Neural cell (in vitro differentiated cells): ENCODE measurements around the gene CTAGE1.

Experiments used
- CTCF ChIP-seq: fragments of 450-650 bp; IDR thresholded peaks from 2 replicates; pipeline ENCODE4 v1.5.1; 2014; ENCODE audit warnings: antibody characterized with exemption, mild to moderate bottlenecking, moderate library complexity; ENCODE audit not compliant: poor library complexity, severe bottlenecking
- EP300 ChIP-seq: fragments of 450-650 bp; conservative IDR thresholded peaks from 2 replicates; pipeline ENCODE4 v1.6.1; 2014; ENCODE audit warnings: antibody characterized with exemption, mild to moderate bottlenecking, moderate library complexity; ENCODE audit not compliant: poor library complexity, severe bottlenecking
- EZH2 ChIP-seq: fragments of 200-600, 300-800 bp; shearing (Covaris generic), sonication (generic); IDR thresholded peaks from 2 replicates; pipeline ENCODE4 v1.6.1; 2014; ENCODE audit warnings: antibody characterized with exemption, low read length, borderline replicate concordance, mild to moderate bottlenecking; ENCODE audit not compliant: insufficient read depth, poor library complexity, severe bottlenecking
- POLR2AphosphoS5 ChIP-seq: IDR thresholded peaks from 2 replicates; pipeline ENCODE4 v1.6.1; 2012
- RAD21 ChIP-seq: fragments of 450-650 bp; conservative IDR thresholded peaks from 2 replicates; pipeline ENCODE4 v1.6.1; 2014; ENCODE audit warnings: antibody characterized with exemption, mild to moderate bottlenecking, moderate library complexity
- TAF1 ChIP-seq: IDR thresholded peaks from 2 replicates; pipeline ENCODE4 v1.6.1; 2012; ENCODE audit warnings: low read depth

DNA sequence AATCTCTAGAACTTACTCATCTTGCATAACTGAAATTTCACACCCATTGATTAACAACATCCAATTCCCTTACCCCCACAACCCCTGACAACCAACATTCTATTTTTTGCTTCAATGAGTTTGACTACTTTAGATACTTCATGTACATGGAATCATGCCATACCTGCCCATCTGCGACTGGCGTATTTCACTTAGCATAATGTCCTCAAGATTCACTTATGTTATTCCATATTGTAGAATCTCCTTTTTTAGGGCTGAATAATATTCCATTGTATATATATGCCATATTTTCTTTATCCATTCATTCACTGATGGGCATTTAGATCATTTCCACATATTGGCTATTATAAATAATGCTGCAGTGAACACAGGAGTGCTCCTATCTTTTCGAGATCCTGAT, 13.8 kb downstream of the CTAGE1 start:
- no peak for TF ChIP-seq CTCF
- no peak for TF ChIP-seq TAF1
- TF ChIP-seq POLR2AphosphoS5: no peak
- no peak for TF ChIP-seq EP300
- TF ChIP-seq EZH2: no peak
- no peak for TF ChIP-seq RAD21
